ENCODE measurements around the gene CATSPERB. TPM values are rescaled to one million over a fixed set of nuclear protein-coding genes. Genes with fewer than 3 reads are reported as not detected.

Gene CATSPERB
- under 1 TPM; 0.20 to 0.26 TPM for total RNA-seq

GRCh38 chr14:91731986-91732385, at the start of gene CATSPERB:
Gene CATSPERB, minus strand, starts transcription at chr14:91732086. Its CDS starts 2,607 bp downstream, at chr14:91729479.
- peaks cover 18% of the 10 kb centered on the region for H3K4me1 Mint-ChIP-seq (ENCODE audit: low read depth)
- intact Hi-C loops (cut with micrococcal nuclease): no loop called here
- no peaks in the 10 kb centered on the region for H3K36me3 Mint-ChIP-seq (ENCODE audit: low read depth)
- CTCF ChIA-PET: interaction anchor here (0.6 kb wide), 1 partner anchor 207 kb away, joined by 3 read pairs; no protein-coding TSS in a partner anchor
- H3K27me3 Mint-ChIP-seq (ENCODE audit: low read depth): no peaks in the 10 kb centered on the region
- DNase-seq: no peak
- H3K9me3 Mint-ChIP-seq: no peaks in the 10 kb centered on the region
- no peak within 1 kb of the TSS for H3K4me3 Mint-ChIP-seq
- H3K27ac Mint-ChIP-seq: no peak within 1 kb of the TSS

- no peaks in the 10 kb centered on the region for H3K27me3 Mint-ChIP-seq (ENCODE audit: low read depth)
- H3K9me3 Mint-ChIP-seq: no peaks in the 10 kb centered on the region
- H3K4me1 Mint-ChIP-seq (ENCODE audit: low read depth): no peaks in the 10 kb centered on the region
- CTCF ChIA-PET: no interaction called here
- H3K4me3 Mint-ChIP-seq: no peak overlapping the region
- no peak for DNase-seq
- peaks cover 6% of the 10 kb centered on the region for H3K36me3 Mint-ChIP-seq (ENCODE audit: low read depth)
- H3K27ac Mint-ChIP-seq: no peak overlapping the region
- intact Hi-C loops (cut with micrococcal nuclease): no loop called here
Measured at GRCh38 chr14:91780452-91780851, 48.6 kb upstream of the CATSPERB start.

- no peak for DNase-seq
- Mint-ChIP-seq H3K27ac (no peak overlapping the region), H3K4me3 (no peak overlapping the region), H3K36me3 (ENCODE audit: low read depth) (no peaks in the 10 kb centered on the region), H3K27me3 (ENCODE audit: low read depth) (no peaks in the 10 kb centered on the region), H3K4me1 (ENCODE audit: low read depth) (peaks cover 15% of the 10 kb centered on the region), H3K9me3 (no peaks in the 10 kb centered on the region)
- CTCF ChIA-PET: no interaction called here
- intact Hi-C loops (cut with micrococcal nuclease): no loop called here
Measured at GRCh38 chr14:91778217-91778616, 46.3 kb upstream of the CATSPERB start.

GRCh38 chr14:91774140-91775096, 42.5 kb upstream of the CATSPERB start:
- H3K27ac Mint-ChIP-seq: no peak overlapping the region
- no peaks in the 10 kb centered on the region for H3K27me3 Mint-ChIP-seq (ENCODE audit: low read depth)
- peaks cover 23% of the 10 kb centered on the region for H3K4me1 Mint-ChIP-seq (ENCODE audit: low read depth)
- no peaks in the 10 kb centered on the region for H3K9me3 Mint-ChIP-seq
- H3K36me3 Mint-ChIP-seq (ENCODE audit: low read depth): peaks cover 2% of the 10 kb centered on the region
- intact Hi-C loops (cut with micrococcal nuclease): no loop called here
- CTCF ChIA-PET: interaction anchor here (1.4 kb wide), 1 partner anchor 12 kb away, joined by 4 read pairs; no protein-coding TSS in a partner anchor
- H3K4me3 Mint-ChIP-seq: no peak overlapping the region
- no peak for DNase-seq

- DNase-seq: no peak
- Mint-ChIP-seq H3K4me3 (no peak overlapping the region), H3K9me3 (no peaks in the 10 kb centered on the region), H3K27me3 (ENCODE audit: low read depth) (no peaks in the 10 kb centered on the region), H3K27ac (no peak overlapping the region), H3K4me1 (ENCODE audit: low read depth) (peaks cover 21% of the 10 kb centered on the region), H3K36me3 (ENCODE audit: low read depth) (peaks cover 7% of the 10 kb centered on the region)
- intact Hi-C loops (cut with micrococcal nuclease): no loop called here
- CTCF ChIA-PET: interaction anchor here (0.6 to 1.5 kb wide), 2 partner anchors 32 to 113 kb away, joined by 3 to 4 read pairs; no protein-coding TSS in a partner anchor
Measured at GRCh38 chr14:91770185-91770584, 38.3 kb upstream of the CATSPERB start.

- H3K9me3 Mint-ChIP-seq: peaks cover 13% of the 10 kb centered on the region
- no peaks in the 10 kb centered on the region for H3K27me3 Mint-ChIP-seq (ENCODE audit: low read depth)
- H3K27ac Mint-ChIP-seq: no peak overlapping the region
- no peak overlapping the region for H3K4me3 Mint-ChIP-seq
- DNase-seq: no peak
- H3K4me1 Mint-ChIP-seq (ENCODE audit: low read depth): no peaks in the 10 kb centered on the region
- CTCF ChIA-PET: no interaction called here
- peaks cover 14% of the 10 kb centered on the region for H3K36me3 Mint-ChIP-seq (ENCODE audit: low read depth)
- intact Hi-C loops (cut with micrococcal nuclease): no loop called here
Measured at GRCh38 chr14:91755570-91756295, 23.8 kb upstream of the CATSPERB start.

- H3K36me3 Mint-ChIP-seq (ENCODE audit: low read depth): peaks cover 6% of the 10 kb centered on the region
- CTCF ChIA-PET: no interaction called here
- H3K9me3 Mint-ChIP-seq: peaks cover 5% of the 10 kb centered on the region
- H3K27me3 Mint-ChIP-seq (ENCODE audit: low read depth): no peaks in the 10 kb centered on the region
- no peaks in the 10 kb centered on the region for H3K4me1 Mint-ChIP-seq (ENCODE audit: low read depth)
- intact Hi-C loops (cut with micrococcal nuclease): loop anchor here (5.0 kb wide), 1 partner anchor 73 kb away; no protein-coding TSS in a partner anchor
- H3K4me3 Mint-ChIP-seq: no peak overlapping the region
- DNase-seq: no peak
- H3K27ac Mint-ChIP-seq: no peak overlapping the region
Measured at GRCh38 chr14:91754819-91755218, 22.9 kb upstream of the CATSPERB start.

GRCh38 chr14:91754185-91754584, 22.3 kb upstream of the CATSPERB start:
- H3K27me3 Mint-ChIP-seq (ENCODE audit: low read depth): no peaks in the 10 kb centered on the region
- CTCF ChIA-PET: no interaction called here
- intact Hi-C loops (cut with micrococcal nuclease): loop anchor here (5.0 kb wide), 1 partner anchor 72 kb away; no protein-coding TSS in a partner anchor
- H3K4me3 Mint-ChIP-seq: no peak overlapping the region
- H3K9me3 Mint-ChIP-seq: peaks cover 3% of the 10 kb centered on the region
- no peaks in the 10 kb centered on the region for H3K4me1 Mint-ChIP-seq (ENCODE audit: low read depth)
- DNase-seq: no peak
- peaks cover 2% of the 10 kb centered on the region for H3K36me3 Mint-ChIP-seq (ENCODE audit: low read depth)
- H3K27ac Mint-ChIP-seq: no peak overlapping the region

- Mint-ChIP-seq H3K36me3 (ENCODE audit: low read depth) (no peaks in the 10 kb centered on the region), H3K9me3 (no peaks in the 10 kb centered on the region), H3K27me3 (ENCODE audit: low read depth) (no peaks in the 10 kb centered on the region), H3K27ac (no peak overlapping the region), H3K4me1 (ENCODE audit: low read depth) (no peaks in the 10 kb centered on the region), H3K4me3 (no peak overlapping the region)
- DNase-seq: no peak
- intact Hi-C loops (cut with micrococcal nuclease): loop anchor here (5.0 kb wide), 1 partner anchor 71 kb away; no protein-coding TSS in a partner anchor
- CTCF ChIA-PET: interaction anchor here (0.6 to 1.2 kb wide), 2 partner anchors 39 to 157 kb away, joined by 3 to 5 read pairs; no protein-coding TSS in a partner anchor
Measured at GRCh38 chr14:91753501-91754128, 21.7 kb upstream of the CATSPERB start.

GRCh38 chr14:91752961-91753360, 21.1 kb upstream of the CATSPERB start:
- Mint-ChIP-seq H3K4me3 (no peak overlapping the region), H3K36me3 (ENCODE audit: low read depth) (no peaks in the 10 kb centered on the region), H3K4me1 (ENCODE audit: low read depth) (no peaks in the 10 kb centered on the region), H3K9me3 (no peaks in the 10 kb centered on the region), H3K27me3 (ENCODE audit: low read depth) (no peaks in the 10 kb centered on the region), H3K27ac (no peak overlapping the region)
- CTCF ChIA-PET: interaction anchor here (1.2 kb wide), 1 partner anchor 158 kb away, joined by 5 read pairs; no protein-coding TSS in a partner anchor
- intact Hi-C loops (cut with micrococcal nuclease): loop anchor here (5.0 kb wide), 1 partner anchor 71 kb away; no protein-coding TSS in a partner anchor
- no peak for DNase-seq

- no peak for DNase-seq
- Mint-ChIP-seq H3K27me3 (ENCODE audit: low read depth) (no peaks in the 10 kb centered on the region), H3K27ac (no peak overlapping the region), H3K9me3 (no peaks in the 10 kb centered on the region), H3K4me3 (no peak overlapping the region), H3K4me1 (ENCODE audit: low read depth) (no peaks in the 10 kb centered on the region), H3K36me3 (ENCODE audit: low read depth) (no peaks in the 10 kb centered on the region)
- CTCF ChIA-PET: interaction anchor here (1.0 kb wide), 1 partner anchor 36 kb away, joined by 3 read pairs; no protein-coding TSS in a partner anchor
- intact Hi-C loops (cut with micrococcal nuclease): loop anchor here (5.0 kb wide), 1 partner anchor 69 kb away; no protein-coding TSS in a partner anchor
Measured at GRCh38 chr14:91751719-91752118, 19.8 kb upstream of the CATSPERB start.

Data from activated naive CD4-positive, alpha-beta T cell treated with anti-CD3 and anti-CD28 coated beads for 36 hours (primary cell).